SK-N-SH treated with all-trans-retinoic acid at 6 μM for 48 hours (cell line): ENCODE measurements around the gene FAM171A2.
A peak's percentile ranks its signal among the peaks of the same experiment; 100 is the strongest.

Experiments used
- ATAC-seq: fragments of 200-7000 bp; cut with Tn5 transposase; 3 replicates; pipeline ENCODE4 v1.9.1; 2020; ENCODE audit warnings: mild to moderate bottlenecking, moderate library complexity
- ARNTL ChIP-seq: fragments of 450-650 bp; formaldehyde crosslinking; IDR thresholded peaks from 2 replicates; pipeline ENCODE4 v1.5.0; 2020; ENCODE audit warnings: low read depth, mild to moderate bottlenecking, moderate library complexity, borderline replicate concordance
- BACH2 ChIP-seq: fragments of 250-450 bp; sonication (Bioruptor Pico); IDR thresholded peaks from 2 replicates; pipeline ENCODE4 v1.9.0; 2021; ENCODE audit warnings: mild to moderate bottlenecking, borderline replicate concordance
- CSRNP3 ChIP-seq: fragments of 250-450 bp; sonication (Bioruptor Pico); IDR thresholded peaks from 2 replicates; pipeline ENCODE4 v1.5.1; 2021; ENCODE audit warnings: mild to moderate bottlenecking, moderate library complexity
- ESRRG ChIP-seq: fragments of 250-450 bp; sonication (Bioruptor Pico); IDR thresholded peaks from 2 replicates; pipeline ENCODE4 v1.6.1; 2021; ENCODE audit warnings: mild to moderate bottlenecking
- GLIS3 ChIP-seq: fragments of 250-450 bp; sonication (Bioruptor Pico); IDR thresholded peaks from 2 replicates; pipeline ENCODE4 v1.5.0; 2020; ENCODE audit warnings: mild to moderate bottlenecking, moderate library complexity
- OSR1 ChIP-seq: fragments of 250-450 bp; sonication (Bioruptor Pico); IDR thresholded peaks from 2 replicates; pipeline ENCODE4 v1.8.0; 2022; ENCODE audit warnings: moderate library complexity, mild to moderate bottlenecking, inconsistent platforms
- POU6F1 ChIP-seq: fragments of 250-450 bp; sonication (Bioruptor Pico); IDR thresholded peaks from 2 replicates; pipeline ENCODE4 v1.8.0; 2021; ENCODE audit warnings: low read depth, mild to moderate bottlenecking, moderate library complexity, borderline replicate concordance
- SNAI2 ChIP-seq: fragments of 250-450 bp; sonication (Bioruptor Pico); IDR thresholded peaks from 2 replicates; pipeline ENCODE4 v1.5.0; 2020; ENCODE audit warnings: mild to moderate bottlenecking, moderate library complexity
- TCF4 ChIP-seq: fragments of 250-450 bp; sonication (Bioruptor Pico); IDR thresholded peaks from 2 replicates; pipeline ENCODE4 v1.8.0; 2021; ENCODE audit warnings: mild to moderate bottlenecking, moderate library complexity, borderline replicate concordance
- ZC3H10 ChIP-seq: fragments of 250-450 bp; sonication (Bioruptor Pico); IDR thresholded peaks from 2 replicates; pipeline ENCODE4 v1.5.1; 2021; ENCODE audit warnings: mild to moderate bottlenecking, moderate library complexity
- ZFP3 ChIP-seq: fragments of 250-450 bp; sonication (Bioruptor Pico); IDR thresholded peaks from 2 replicates; pipeline ENCODE4 v1.5.0; 2020; ENCODE audit warnings: mild to moderate bottlenecking, moderate library complexity
- ZFP30 ChIP-seq: fragments of 450-650 bp; formaldehyde crosslinking; IDR thresholded peaks from 2 replicates; pipeline ENCODE4 v1.5.0; 2022; ENCODE audit warnings: mild to moderate bottlenecking, moderate library complexity
- ZNF70 ChIP-seq: fragments of 450-650 bp; formaldehyde crosslinking; IDR thresholded peaks from 2 replicates; pipeline ENCODE4 v1.5.0; 2020; ENCODE audit warnings: mild to moderate bottlenecking, moderate library complexity
- ZNF8 ChIP-seq: fragments of 450-650 bp; formaldehyde crosslinking; IDR thresholded peaks from 2 replicates; pipeline ENCODE4 v1.5.0; 2020; ENCODE audit warnings: mild to moderate bottlenecking, moderate library complexity
- TF ChIP-seq, protein P1 (sequence below): fragments of 250-450 bp; sonication (Bioruptor Pico); IDR thresholded peaks from 2 replicates; pipeline ENCODE4 v1.5.0; 2020; ENCODE audit warnings: mild to moderate bottlenecking, moderate library complexity
- TF ChIP-seq, protein P2 (sequence below): fragments of 250-450 bp; sonication (Bioruptor Pico); IDR thresholded peaks from 2 replicates; pipeline ENCODE4 v1.5.1; 2020; ENCODE audit warnings: low read depth, mild to moderate bottlenecking, moderate library complexity

Gene FAM171A2

GRCh38 chr17:44400226-44400847 lies 36.7 kb upstream of the FAM171A2 start:
- TF ChIP-seq POU6F1 (CRISPR knock-in tag) (no peak), ZNF70 (CRISPR knock-in tag) (no peak), ARNTL (CRISPR knock-in tag) (no peak), ESRRG (CRISPR knock-in tag) (no peak)
- TF ChIP-seq, protein P1, sequence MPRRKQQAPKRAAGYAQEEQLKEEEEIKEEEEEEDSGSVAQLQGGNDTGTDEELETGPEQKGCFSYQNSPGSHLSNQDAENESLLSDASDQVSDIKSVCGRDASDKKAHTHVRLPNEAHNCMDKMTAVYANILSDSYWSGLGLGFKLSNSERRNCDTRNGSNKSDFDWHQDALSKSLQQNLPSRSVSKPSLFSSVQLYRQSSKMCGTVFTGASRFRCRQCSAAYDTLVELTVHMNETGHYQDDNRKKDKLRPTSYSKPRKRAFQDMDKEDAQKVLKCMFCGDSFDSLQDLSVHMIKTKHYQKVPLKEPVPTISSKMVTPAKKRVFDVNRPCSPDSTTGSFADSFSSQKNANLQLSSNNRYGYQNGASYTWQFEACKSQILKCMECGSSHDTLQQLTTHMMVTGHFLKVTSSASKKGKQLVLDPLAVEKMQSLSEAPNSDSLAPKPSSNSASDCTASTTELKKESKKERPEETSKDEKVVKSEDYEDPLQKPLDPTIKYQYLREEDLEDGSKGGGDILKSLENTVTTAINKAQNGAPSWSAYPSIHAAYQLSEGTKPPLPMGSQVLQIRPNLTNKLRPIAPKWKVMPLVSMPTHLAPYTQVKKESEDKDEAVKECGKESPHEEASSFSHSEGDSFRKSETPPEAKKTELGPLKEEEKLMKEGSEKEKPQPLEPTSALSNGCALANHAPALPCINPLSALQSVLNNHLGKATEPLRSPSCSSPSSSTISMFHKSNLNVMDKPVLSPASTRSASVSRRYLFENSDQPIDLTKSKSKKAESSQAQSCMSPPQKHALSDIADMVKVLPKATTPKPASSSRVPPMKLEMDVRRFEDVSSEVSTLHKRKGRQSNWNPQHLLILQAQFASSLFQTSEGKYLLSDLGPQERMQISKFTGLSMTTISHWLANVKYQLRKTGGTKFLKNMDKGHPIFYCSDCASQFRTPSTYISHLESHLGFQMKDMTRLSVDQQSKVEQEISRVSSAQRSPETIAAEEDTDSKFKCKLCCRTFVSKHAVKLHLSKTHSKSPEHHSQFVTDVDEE, result no peak
- TF ChIP-seq, protein P2, sequence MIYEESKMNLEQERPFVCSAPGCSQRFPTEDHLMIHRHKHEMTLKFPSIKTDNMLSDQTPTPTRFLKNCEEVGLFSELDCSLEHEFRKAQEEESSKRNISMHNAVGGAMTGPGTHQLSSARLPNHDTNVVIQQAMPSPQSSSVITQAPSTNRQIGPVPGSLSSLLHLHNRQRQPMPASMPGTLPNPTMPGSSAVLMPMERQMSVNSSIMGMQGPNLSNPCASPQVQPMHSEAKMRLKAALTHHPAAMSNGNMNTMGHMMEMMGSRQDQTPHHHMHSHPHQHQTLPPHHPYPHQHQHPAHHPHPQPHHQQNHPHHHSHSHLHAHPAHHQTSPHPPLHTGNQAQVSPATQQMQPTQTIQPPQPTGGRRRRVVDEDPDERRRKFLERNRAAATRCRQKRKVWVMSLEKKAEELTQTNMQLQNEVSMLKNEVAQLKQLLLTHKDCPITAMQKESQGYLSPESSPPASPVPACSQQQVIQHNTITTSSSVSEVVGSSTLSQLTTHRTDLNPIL (CRISPR knock-in tag), result no peak
- ATAC-seq, result peak; percentile 82

- TF ChIP-seq GLIS3 (CRISPR knock-in tag) (no peak), POU6F1 (CRISPR knock-in tag) (no peak), ZNF70 (CRISPR knock-in tag) (no peak), CSRNP3 (CRISPR knock-in tag) (no peak), BACH2 (CRISPR knock-in tag) (no peak), ZFP30 (CRISPR knock-in tag) (no peak), ZFP3 (CRISPR knock-in tag) (no peak), SNAI2 (CRISPR knock-in tag) (no peak), TCF4 (no peak), ZNF8 (CRISPR knock-in tag) (no peak), OSR1 (CRISPR knock-in tag) (no peak), ZC3H10 (CRISPR knock-in tag) (no peak)
- TF ChIP-seq, protein P2 (CRISPR knock-in tag), result no peak
- no peak for ATAC-seq
Measured at GRCh38 chr17:44398692-44399691, 35.3 kb upstream of the FAM171A2 start.
